GM18507 (cell line): ENCODE data around the gene EML3.
"Not testable (repeated sequence)": the region's sequence is repeated elsewhere in the genome, so short reads cannot be mapped to it uniquely, and the experiment has no call there.

Experiments
- DNase-seq: peaks from one replicate; pipeline ENCODE4 v3.0.0; 2011; ENCODE audit warnings: low read depth; ENCODE audit not compliant: insufficient read length; ENCODE audit errors: extremely low spot score
- FAIRE-seq: peaks from 2 replicates; lab custom pipeline; 2011; peaks lifted over from hg19 to GRCh38; lab: Jason Lieb, UNC

EML3 gene

GRCh38 chr11:62577046-62577714 lies 35.4 kb downstream of the EML3 start:
- FAIRE-seq = no peak
- no peak for DNase-seq

GRCh38 chr11:62575837-62576236 lies 36.7 kb downstream of the EML3 start:
- DNase-seq = no peak
- no peak for FAIRE-seq

- FAIRE-seq (no peak), DNase-seq (no peak)
Measured at GRCh38 chr11:62575156-62575555, 37.4 kb downstream of the EML3 start.

- FAIRE-seq (no peak), DNase-seq (no peak)
Measured at GRCh38 chr11:62574363-62575071, 38.1 kb downstream of the EML3 start.

- DNase-seq = peak; percentile 98
- FAIRE-seq = peak; percentile 97
Measured at GRCh38 chr11:62573592-62574362, 38.8 kb downstream of the EML3 start, which contains the start of gene EEF1G. EEF1G (minus strand) TSS chr11:62573891; CDS start chr11:62573842, 49 bp downstream.

- FAIRE-seq (no peak), DNase-seq (no peak)
Measured at GRCh38 chr11:62573006-62573591, 39.5 kb downstream of the EML3 start.

- DNase-seq = no peak
- no peak for FAIRE-seq
Measured at GRCh38 chr11:62572431-62572830, 40.1 kb downstream of the EML3 start.

GRCh38 chr11:62571493-62571892 lies 41.1 kb downstream of the EML3 start:
- not testable (repeated sequence) for DNase-seq, FAIRE-seq

GRCh38 chr11:62570903-62571302 lies 41.7 kb downstream of the EML3 start:
- DNase-seq = not testable (repeated sequence)
- FAIRE-seq = peak; percentile 41

- no peak for FAIRE-seq
Measured at GRCh38 chr11:62569611-62570010, 43.0 kb downstream of the EML3 start.

GRCh38 chr11:62567018-62567633 lies 45.4 kb downstream of the EML3 start:
- FAIRE-seq = no peak
- DNase-seq = no peak

More at GRCh38 chr11:62569611-62570010, 43.0 kb downstream of the EML3 start:
- no peak for DNase-seq

GRCh38 chr11:62566247-62566646 lies 46.3 kb downstream of the EML3 start:
- DNase-seq (no peak), FAIRE-seq (no peak)

- FAIRE-seq (no peak), DNase-seq (no peak)
Measured at GRCh38 chr11:62565100-62565802, 47.3 kb downstream of the EML3 start.

GRCh38 chr11:62561677-62562230 lies 50.8 kb downstream of the EML3 start:
- not testable (repeated sequence) for DNase-seq, FAIRE-seq

- no peak for FAIRE-seq
- no peak for DNase-seq
Measured at GRCh38 chr11:62560566-62561103, 51.9 kb downstream of the EML3 start.

GRCh38 chr11:62559626-62560025 lies 52.9 kb downstream of the EML3 start:
- not testable (repeated sequence) for DNase-seq, FAIRE-seq

GRCh38 chr11:62559204-62559603 lies 53.4 kb downstream of the EML3 start:
- FAIRE-seq = no peak
- no peak for DNase-seq

- DNase-seq (no peak), FAIRE-seq (no peak)
Measured at GRCh38 chr11:62558669-62559068, 53.9 kb downstream of the EML3 start.
